ENCODE data around the gene ACBD6. TPM values are rescaled to one million over a fixed set of nuclear protein-coding genes. Genes with fewer than 3 reads are reported as not detected.
A peak's percentile ranks its signal among the peaks of the same experiment; 100 is the strongest.

Gene ACBD6
- total and polyA plus RNA-seq, 10 of the 15 experiments (the other 5 are each of a cell fraction or from before 2014, with no cell fraction given): 15.0 to 67.3 (median 55.0) TPM

DNA sequence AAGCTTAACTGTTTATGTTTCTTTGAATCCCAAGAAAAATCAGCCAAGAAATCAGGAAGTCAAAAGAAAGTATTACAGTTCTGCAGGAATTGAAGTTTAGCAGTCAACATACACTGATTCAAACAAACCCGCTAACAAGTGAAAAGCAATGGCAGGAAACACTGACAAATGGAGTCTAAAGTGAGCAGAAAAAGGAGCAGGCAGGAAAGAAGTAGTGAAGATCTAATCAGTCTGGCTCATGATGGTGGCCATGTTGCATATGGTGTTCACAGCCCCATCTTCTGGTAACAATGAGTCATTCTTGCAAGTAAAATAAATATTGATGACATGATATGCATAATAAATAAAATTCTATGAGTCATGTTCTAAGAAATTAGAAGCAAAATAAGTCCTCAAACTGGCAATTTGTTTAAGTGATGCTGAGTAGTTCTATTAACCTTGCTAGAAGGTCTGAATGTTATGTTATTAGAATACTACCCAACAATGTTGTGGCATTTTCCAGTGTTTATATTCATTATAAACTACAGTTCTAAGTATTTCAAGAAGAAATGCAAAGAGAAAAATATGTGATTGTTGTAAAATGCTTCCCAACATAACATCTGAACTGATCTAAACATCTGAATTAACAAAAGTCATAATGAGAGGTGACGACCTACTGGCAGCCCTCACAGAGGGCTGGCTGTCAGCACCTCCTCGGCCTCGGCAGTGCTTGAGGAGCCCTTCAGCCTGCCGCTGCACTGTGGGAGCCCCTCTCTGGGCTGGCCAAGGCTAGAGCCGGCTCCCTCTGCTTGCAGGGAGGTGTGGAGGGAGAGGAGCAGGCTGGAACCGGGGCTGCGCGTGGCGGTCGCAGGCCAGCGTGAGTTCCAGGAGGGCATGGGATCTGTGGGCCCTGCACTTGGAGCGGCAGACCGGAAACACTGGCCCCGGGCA is 5.7 kb upstream of the ACBD6 start:
- intact Hi-C loops (cut with micrococcal nuclease; ENCODE audit: unreplicated experiment): no loop called here
- FAIRE-seq (peak; percentile 56), DNase-seq (ENCODE audit: low read depth, low spot score) (no peak), ATAC-seq (no peak)
- Histone ChIP-seq H4K20me1 (ENCODE audit: control insufficient read depth, insufficient read depth) (no peaks in the 10 kb centered on the region), H3K4me3 (no peak overlapping the region), H3K9me3 (replicated peaks; ENCODE audit: control insufficient read depth, insufficient read depth, low read length) (no peaks in the 10 kb centered on the region; the same call in 1 of the 3 replicates), H3K9ac (ENCODE audit: control insufficient read depth, insufficient read depth, low read length) (no peak overlapping the region), H3K36me3 (ENCODE audit: control insufficient read depth in 2 of 2, insufficient read depth in 2 of 2, low read length in 1 of 2) (no peaks in the 10 kb centered on the region), H3K4me2 (ENCODE audit: control insufficient read depth, insufficient read depth) (no peak overlapping the region), H3K27me3 (replicated peaks in 1 of 2; ENCODE audit: control insufficient read depth in 2 of 2, insufficient read depth in 2 of 2, low read length in 1 of 2) (no peaks in the 10 kb centered on the region), H3K4me1 (ENCODE audit: control insufficient read depth, insufficient read depth, low read length) (no peaks in the 10 kb centered on the region), H3K27ac (ENCODE audit: control insufficient read depth, insufficient read depth) (no peak overlapping the region), H3K79me2 (ENCODE audit: control insufficient read depth, insufficient read depth, low read length) (no peaks in the 10 kb centered on the region), H2AFZ (ENCODE audit: control insufficient read depth, low read depth, low read length) (peak overlapping the region; percentile 35)
- ChIA-PET CTCF (interaction anchor here (1.0 to 1.7 kb wide), 3 partner anchors 9 to 355 kb away, joined by 3 to 9 read pairs (median 4); no protein-coding TSS in a partner anchor), POLR2A (no interaction called here), RAD21 (ENCODE audit: unreplicated experiment) (no interaction called here), SMC1A (ENCODE audit: uncharacterized antibody, unreplicated experiment) (no interaction called here)
- BruUV-seq (replicated peaks): no TSS peak
- WGBS (ENCODE audit: insufficient coverage, insufficient replicate concordance, low lambda C conversion rate, missing lambda C conversion rate): 80% methylated on average over 14 of the region's 15 CpGs
- no peak for TF ChIP-seq RAD21 (IDR thresholded peaks at IDR 0.05; ENCODE audit: insufficient read depth, low read depth, low read length)
- TF ChIP-seq, protein P1, sequence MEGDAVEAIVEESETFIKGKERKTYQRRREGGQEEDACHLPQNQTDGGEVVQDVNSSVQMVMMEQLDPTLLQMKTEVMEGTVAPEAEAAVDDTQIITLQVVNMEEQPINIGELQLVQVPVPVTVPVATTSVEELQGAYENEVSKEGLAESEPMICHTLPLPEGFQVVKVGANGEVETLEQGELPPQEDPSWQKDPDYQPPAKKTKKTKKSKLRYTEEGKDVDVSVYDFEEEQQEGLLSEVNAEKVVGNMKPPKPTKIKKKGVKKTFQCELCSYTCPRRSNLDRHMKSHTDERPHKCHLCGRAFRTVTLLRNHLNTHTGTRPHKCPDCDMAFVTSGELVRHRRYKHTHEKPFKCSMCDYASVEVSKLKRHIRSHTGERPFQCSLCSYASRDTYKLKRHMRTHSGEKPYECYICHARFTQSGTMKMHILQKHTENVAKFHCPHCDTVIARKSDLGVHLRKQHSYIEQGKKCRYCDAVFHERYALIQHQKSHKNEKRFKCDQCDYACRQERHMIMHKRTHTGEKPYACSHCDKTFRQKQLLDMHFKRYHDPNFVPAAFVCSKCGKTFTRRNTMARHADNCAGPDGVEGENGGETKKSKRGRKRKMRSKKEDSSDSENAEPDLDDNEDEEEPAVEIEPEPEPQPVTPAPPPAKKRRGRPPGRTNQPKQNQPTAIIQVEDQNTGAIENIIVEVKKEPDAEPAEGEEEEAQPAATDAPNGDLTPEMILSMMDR (IDR thresholded peaks at IDR 0.05 in 2 of 3, conservative IDR thresholded peaks at IDR 0.05 in 1 of 3; ENCODE audit: control insufficient read depth in 2 of 3, extremely low read depth in 1 of 3, insufficient read depth in 1 of 3, low read depth in 3 of 3, low read length in 3 of 3): peak in 1 of 3 experiments; percentile 10; a peak in 1 of 6 replicates
- TF ChIP-seq, protein P2, sequence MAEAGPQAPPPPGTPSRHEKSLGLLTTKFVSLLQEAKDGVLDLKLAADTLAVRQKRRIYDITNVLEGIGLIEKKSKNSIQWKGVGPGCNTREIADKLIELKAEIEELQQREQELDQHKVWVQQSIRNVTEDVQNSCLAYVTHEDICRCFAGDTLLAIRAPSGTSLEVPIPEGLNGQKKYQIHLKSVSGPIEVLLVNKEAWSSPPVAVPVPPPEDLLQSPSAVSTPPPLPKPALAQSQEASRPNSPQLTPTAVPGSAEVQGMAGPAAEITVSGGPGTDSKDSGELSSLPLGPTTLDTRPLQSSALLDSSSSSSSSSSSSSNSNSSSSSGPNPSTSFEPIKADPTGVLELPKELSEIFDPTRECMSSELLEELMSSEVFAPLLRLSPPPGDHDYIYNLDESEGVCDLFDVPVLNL (IDR thresholded peaks at IDR 0.05; ENCODE audit: low read depth, low read length): no peak
- TF ChIP-seq YY1 (IDR thresholded peaks at IDR 0.05; ENCODE audit: low read depth, low read length): peak; percentile 52; the same call in 1 of the 2 replicates
- in situ Hi-C loops (cut with MboI): no loop called here

All from GM12878 (cell line).